ENCODE measurements around the gene TOE1.
"Not testable (repeated sequence)": the region's sequence is repeated elsewhere in the genome, so short reads cannot be mapped to it uniquely, and the experiment has no call there.

Gene TOE1

DNA sequence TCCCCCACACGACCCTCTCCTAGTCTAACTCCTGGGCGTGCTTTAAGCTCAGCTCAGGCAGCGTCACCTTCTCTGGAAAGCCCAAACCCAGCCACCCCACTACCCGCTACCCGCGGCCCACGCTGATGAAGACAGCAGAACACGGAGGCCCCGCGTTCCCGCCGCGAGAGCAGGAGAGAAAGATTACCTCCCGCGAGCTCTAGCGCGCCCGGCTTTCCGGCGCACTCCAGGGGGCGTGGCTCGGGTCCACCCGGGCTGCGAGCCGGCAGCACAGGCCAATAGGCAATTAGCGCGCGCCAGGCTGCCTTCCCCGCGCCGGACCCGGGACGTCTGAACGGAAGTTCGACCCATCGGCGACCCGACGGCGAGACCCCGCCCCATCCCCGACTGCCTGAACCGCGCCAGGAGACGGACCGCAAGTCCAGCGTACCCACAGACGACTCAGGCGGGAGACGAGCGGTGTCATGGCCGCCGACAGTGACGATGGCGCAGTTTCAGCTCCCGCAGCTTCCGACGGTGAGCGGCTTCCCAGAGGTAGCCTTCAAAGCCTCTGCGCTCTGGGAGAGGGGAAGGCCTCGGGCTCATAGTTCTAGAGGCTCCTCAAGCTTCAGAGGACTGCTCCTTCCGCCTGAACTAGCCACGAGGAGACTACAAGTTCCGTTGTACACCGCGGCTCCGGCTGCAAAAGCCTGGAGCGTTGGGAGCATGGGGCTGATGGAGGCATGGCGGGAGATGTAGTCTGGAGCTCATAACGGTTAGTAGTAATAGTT lies at the start of gene TOE1, which contains the start of gene MUTYH:
TOE1 (plus strand) TSS at position 382 of the 770 bp plus-strand sequence; CDS start at position 465, 83 bp downstream.
MUTYH (minus strand) TSS at position 652 of the 770 bp plus-strand sequence. CDS start 5,935 bp downstream, outside the sequence.
- DNase-seq (ENCODE audit: low read depth, low spot score) = peak; percentile 97

DNA sequence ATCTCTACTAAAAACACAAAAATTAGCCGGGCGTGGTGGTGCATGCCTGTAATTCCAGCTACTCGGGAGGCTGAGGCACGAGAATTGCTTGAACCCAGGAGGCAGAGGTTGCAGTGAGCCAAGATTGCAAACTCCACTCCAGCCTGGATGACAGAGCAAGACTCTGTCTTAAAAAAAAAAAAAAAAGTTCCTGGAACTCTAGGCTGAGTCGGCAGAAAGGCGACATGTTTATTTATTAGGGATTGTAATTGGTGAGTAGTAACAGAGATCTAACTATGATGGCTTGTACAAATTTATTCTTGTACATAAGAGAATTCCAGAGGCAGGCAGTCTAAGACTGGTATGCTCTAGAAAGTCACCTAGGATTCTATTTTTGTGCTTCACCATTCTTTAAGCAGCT lies 49.0 kb upstream of the TOE1 start:
- not testable (repeated sequence) for DNase-seq (ENCODE audit: low read depth, low spot score)

DNA sequence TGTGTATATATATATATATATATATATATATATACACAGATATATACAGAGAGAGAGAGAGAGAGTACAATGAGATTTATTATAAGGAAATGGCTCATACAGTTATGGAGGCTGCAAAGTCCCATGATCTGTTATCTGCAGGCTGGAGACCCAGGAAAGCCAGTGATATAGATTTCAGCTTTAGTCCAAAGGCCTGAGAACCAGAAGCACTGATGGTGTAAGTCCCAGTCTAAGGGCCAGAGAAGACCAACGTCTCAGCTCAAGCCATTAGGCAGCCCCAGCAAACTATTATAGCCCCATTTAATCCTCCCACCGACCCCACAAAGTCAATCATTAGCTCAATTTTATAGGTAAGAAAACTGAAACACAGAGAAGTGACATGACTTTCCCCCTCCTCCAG lies 48.3 kb upstream of the TOE1 start:
- no peak for DNase-seq (ENCODE audit: low read depth, low spot score)

DNA sequence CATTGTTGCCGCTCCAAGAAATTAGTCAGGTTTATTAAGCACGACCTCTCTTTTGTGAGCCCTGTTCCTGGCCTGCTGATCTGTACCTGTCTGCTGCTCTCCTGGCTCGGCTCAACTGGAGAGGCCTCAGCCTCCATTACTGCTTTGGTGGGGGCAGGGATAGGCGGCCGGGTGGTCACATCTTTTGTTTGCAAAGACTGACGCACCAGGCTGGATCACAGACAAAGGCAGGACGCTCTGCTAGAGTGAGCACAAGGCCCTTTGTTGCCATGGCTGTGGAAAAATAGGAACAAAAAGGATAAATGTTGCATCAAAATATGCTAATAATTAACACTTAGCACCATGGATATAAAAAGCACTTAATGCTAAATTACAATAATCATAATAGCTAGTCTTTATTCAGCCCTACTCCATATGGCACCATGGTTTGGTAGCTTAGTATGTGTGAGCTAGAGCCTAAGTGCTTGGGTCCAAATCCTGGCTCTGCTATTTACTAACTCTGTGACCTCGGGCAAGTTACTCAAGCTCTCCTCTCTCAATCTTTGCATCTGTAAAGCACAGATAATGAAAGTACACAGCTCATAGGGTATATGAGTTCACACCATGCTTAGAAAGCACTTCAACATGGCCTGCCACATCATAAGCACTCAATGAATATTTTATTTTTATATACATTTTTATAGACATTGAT lies 42.2 kb upstream of the TOE1 start:
- peak; percentile 25 for DNase-seq (ENCODE audit: low read depth, low spot score)

DNA sequence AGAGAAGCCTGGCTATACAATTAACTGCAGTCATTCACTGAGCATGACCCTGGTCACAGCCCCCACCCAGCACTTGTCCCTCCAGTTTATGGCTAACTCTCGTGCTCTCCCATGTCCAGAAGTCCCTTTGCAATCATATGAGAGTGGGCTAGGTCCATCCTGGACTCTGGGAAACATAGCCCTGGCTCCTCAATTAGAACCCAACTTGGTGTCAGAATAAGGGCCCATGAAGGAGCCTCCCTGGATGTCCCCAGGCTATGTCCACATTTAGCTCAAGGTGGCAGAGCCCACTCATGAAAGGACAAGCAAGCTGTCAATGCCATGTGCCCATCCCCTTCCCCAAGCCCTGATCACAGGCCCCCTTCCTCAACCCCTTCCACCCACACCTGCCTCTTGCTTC lies 40.7 kb upstream of the TOE1 start:
- DNase-seq (ENCODE audit: low read depth, low spot score) = no peak

DNA sequence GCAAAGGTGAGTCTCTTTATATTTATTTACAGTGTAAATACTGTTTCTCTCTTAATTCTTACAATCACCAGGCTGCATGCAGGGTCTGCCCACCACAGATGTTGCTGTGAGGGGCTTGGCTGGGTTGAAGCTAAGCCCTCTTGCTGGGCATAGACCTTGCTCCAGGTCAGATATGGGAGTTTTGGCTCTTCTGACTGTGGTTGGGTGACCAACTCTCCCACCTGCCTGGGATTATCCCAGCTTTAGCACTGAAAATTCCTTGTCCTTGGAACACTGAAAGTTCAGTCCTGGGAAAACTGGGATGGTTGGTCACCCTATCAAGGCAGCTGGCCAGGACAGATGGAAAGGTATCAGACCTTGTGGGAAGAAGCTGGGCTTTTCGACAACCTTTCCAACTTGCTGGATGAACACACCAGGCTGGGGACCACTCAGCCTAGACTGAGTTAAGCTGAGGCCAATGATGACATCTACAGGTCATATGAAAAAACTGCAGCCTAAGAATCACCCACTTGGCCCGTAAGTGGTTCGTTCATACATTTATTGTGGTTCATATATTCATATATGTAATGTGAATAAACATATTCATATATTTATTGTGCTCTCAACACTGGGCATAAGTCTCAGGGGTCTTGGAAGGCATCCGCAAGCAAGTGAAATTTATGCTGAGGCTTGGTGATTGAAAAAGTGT lies 39.8 kb upstream of the TOE1 start:
- DNase-seq (ENCODE audit: low read depth, low spot score) = peak; percentile 80

DNA sequence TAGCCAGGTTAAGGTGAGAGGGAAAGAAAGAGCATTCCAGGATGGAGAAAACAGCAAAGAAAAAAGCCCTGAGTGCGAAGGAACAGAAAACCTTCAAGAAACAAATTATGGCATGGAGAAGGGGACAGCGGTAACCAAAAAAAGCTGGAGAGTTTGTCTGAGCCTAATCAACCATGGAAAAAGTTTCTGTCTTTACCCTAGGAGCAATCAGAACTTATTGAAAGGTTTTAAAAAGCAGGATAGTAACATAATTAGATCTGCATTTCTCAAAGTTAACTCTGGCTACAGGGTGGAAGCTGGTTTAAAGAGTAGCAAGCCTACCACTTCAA lies 39.3 kb upstream of the TOE1 start:
- DNase-seq (ENCODE audit: low read depth, low spot score) = no peak

DNA sequence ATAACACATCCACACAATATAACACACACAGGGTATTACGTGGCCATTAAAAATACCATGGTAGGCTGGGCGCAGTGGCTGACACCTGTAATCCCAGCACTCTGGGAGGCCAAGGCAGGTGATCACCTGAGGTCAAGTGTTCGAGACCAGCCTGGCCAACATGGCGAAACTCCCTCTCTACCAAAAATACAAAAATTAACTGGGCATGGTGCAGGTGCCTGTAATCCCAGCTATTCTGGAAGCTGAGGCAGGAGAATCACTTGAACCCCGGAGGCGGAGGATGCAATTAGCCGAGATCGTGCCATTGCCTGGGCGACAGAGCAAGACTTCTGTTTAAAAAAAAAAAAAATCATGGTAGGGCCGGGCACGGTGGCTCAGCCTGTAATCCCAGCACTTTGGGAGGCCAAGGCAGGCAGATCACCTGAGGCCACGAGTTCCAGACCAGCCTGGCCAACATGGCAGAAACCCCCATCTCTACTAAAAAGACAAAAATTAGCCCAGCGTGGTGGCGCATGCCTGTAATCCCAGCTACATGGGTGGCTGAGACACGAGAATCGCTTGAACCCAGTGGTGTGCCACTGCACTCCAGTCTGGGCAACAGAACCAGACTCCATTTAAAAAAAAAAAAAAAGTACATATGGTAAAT lies 37.3 kb upstream of the TOE1 start:
- DNase-seq (ENCODE audit: low read depth, low spot score) = no peak

DNA sequence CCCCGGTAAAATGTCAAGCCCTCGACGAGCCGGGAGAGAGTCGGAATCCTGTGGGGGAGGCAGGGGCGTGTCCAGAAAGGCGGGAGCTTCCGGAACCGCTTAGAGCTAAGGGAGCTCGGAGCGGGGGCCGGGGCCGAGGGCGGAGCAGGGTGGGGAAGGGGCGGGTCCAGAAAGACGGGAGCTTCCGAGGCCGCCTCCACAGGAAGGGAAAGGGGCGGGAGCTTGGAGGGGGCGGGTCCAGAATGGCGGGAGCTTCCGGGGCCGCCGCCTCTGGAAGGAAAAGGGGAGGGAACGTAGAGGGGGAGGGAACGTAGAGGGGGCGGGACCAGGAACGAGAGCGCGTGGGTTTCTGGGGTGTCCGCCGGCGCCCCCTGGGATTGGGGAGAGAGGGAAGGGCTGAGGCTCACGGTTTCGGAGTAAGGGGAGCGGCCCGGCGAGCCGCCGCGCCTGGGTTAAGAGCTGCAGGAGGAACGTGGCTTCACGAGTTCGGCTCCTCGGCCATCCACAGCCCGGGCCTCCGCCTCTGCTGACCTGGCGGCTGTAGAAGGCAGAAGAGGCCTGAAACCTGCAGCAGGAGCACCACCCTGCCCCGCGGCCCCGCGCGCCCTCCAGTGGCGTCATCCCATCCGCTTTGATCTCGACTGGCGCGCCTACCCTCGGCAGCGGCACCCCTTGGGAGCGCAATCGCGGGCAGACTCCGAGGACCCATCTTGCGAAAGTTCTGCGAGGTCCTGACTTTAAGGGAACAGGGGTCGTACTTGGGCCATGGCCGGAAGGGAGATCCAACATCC lies 36.3 kb upstream of the TOE1 start:
- peak; percentile 99 for DNase-seq (ENCODE audit: low read depth, low spot score)

DNA sequence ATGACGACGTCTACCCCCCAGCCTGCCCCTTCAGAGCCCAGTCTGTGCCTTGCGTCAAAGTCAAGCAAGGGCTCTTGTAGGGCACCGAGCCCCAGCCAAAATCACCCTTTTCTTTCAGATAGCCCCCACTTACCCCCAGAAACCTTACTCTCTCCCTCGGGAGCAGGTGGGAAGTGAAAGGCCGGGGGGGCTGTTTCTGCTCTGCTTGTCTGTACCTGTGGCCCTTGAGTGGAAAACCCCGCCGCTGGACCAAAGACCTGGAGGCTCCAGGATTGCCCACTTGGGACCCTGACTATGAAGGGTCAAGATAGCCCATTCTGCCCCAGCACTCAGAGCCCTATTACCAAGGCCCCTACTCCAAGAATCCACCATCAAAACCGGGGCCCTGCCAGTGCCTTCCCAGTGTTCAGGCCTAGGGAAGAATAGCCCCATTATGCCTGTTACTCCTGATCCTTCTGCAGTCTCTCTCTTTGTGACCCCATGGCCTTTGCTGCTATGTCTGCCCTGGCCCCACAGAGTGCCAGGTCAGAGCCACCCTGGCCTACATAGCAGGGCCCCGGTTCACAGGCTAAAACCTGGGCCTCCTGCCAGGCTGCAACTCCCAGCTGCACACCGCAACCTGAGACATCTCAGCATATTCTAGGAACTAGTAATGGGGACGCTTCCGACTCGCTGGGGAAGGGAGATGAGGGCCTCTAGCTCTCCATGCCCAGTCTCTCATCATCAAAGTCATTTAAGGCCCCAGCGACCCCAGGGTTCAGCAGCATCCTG lies 35.5 kb upstream of the TOE1 start:
- DNase-seq (ENCODE audit: low read depth, low spot score) = peak; percentile 14

DNA sequence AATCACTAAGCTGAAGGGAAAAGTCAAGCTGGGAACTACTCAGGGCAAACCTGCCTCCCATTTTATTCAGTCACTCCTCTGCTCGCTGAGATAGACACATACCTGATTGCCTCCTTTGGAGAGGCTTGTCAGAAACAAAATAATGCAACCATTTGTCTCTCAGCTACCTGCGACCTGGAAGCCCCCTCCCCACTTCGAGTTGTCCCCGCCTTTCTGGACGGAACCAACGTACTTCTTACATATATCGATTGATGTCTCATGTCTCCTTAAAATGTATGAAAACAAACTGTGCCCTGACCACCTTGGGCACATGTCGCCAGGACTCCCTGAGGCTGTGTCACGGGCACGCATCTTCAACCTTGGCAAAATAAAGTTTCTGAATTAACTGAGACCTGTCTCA lies 34.7 kb upstream of the TOE1 start:
- DNase-seq (ENCODE audit: low read depth, low spot score) = no peak

DNA sequence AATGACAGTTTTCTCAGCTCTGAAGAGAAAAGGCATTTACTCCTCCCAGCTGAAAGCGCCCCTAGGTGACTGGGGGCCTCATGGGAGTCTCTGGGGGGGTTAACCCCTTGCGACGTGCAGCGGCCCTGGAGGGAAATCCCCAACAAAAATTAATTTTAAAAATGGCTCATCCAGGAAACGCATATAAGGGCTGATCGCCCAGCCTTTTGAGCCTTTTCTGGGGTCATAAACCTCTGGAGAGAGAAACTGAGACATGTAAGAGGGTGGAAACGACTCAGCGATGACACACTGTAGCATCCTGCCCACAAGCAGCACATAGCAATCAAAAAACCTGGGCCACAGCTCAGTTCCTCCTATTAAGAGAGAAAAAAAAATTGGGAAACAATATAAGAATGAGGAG lies 33.7 kb upstream of the TOE1 start:
- no peak for DNase-seq (ENCODE audit: low read depth, low spot score)

DNA sequence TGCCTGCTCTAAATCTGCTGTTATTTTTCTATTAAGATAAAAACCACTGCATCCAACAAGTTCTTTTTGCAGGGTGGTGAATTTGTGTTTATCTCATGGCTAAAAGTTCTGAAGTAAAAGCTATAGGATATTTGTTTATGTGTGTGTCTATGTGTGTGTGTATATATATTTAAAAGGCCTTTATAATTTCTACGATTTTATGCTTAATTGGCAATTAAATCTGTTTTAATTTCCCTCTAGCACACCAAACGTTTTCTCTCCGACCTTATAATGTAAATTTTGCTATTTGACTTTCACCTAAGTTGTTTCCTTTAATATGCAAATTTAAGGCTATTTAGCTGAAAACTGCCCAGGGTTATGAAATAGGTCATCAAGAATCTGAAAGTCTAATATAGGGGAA lies 33.1 kb upstream of the TOE1 start:
- no peak for DNase-seq (ENCODE audit: low read depth, low spot score)

DNA sequence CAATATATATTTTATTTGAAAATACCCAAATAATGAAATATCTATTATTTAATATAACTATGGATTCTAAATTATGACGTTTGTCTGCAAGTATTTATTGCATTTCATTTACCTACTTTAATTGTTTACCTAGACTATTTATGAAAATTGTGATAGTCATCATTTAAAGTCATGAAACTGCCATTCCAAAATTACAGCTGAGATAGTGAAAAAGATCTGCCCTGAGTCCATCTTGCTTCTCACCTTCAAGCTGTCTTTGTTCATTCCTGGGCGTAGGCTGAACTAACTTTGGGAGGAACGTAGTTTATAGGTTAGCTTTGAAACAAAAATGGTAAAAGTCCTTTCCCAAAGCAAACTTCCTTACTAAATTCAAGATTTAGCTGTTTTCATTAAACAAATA lies 25.7 kb upstream of the TOE1 start:
- no peak for DNase-seq (ENCODE audit: low read depth, low spot score)

DNA sequence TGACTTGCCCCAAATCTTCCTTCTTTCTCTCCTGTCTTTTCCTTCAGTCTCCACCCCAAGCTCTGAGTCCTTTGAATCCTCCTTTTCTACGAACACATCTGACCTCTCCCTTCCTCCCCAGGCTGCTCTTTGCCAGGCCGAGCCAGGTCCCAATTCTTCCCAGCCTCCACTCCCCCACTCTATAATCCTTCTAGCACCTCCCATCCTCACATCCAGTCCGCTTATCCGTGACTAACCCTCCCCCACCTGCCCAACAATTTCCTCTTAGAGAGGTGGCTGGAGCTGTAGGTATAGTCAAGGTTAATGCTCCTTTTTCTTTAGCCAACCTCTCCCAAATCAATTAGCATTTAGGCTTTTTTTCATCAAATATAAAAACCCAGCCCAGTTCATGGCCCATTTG lies 22.8 kb upstream of the TOE1 start:
- no peak for DNase-seq (ENCODE audit: low read depth, low spot score)

DNA sequence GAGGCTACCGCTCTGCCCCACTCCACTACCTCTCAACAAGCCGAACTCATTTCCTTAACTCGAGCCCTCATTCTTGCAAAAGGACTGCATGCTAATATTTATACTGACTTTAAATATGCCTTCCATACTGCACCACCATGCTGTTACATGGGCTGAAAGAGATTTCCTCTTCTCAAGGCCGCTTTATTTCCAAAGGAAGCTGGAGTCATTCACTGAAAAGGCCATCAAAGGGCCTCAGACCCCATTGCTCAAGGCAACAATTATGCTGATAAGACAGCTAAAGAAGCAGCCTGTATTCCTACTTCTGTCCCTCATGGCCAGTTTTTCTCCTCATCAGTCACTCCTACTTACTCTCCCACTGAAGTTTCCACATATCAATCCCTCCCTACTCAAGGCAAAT lies 20.2 kb upstream of the TOE1 start:
- DNase-seq (ENCODE audit: low read depth, low spot score) = no peak

DNA sequence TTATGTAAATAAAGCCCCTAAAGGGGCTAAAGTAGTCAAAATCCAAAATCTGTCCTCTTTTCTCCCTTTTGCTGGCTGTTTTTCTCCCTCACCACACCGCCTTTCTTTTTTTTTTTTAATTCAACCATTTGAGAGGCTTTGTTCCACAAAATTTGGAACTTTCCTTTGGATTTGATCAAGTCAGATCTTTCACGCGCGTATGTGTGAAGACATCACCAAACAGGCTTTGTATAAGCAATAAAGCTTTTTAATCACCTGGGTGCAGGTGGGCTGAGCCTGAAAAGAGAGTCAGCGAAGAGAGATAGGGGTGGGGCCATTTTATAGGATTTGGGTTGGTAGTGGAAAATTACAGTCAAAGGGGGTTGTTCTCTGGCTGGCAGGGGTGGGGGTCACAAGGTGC lies 18.5 kb upstream of the TOE1 start:
- no peak for DNase-seq (ENCODE audit: low read depth, low spot score)

DNA sequence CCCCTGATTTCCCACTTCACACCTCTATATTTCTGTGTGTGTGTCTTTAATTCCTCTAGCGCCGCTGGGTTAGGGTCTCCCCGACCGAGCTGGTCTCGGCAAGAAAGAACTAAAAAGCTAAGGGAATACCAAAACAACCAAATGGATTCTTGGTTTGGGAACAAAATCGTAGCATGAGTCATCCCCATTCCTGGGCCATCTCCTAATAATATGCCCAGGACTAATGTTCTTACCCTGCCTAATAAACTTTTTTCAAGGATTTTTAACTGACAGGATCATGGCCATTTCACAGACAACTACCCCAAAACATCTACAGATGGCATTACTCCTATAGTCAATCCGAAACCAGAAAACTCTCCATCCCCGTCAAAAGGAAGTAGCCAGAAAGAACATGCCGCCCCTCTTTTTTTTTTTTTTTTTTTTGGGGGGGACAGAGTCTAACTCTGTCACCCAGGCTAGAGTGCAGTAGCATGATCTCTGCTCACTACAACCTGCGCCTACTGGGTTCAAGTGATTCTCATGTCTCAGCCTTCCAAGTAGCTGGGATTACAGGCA lies 17.4 kb upstream of the TOE1 start:
- no peak for DNase-seq (ENCODE audit: low read depth, low spot score)

DNA sequence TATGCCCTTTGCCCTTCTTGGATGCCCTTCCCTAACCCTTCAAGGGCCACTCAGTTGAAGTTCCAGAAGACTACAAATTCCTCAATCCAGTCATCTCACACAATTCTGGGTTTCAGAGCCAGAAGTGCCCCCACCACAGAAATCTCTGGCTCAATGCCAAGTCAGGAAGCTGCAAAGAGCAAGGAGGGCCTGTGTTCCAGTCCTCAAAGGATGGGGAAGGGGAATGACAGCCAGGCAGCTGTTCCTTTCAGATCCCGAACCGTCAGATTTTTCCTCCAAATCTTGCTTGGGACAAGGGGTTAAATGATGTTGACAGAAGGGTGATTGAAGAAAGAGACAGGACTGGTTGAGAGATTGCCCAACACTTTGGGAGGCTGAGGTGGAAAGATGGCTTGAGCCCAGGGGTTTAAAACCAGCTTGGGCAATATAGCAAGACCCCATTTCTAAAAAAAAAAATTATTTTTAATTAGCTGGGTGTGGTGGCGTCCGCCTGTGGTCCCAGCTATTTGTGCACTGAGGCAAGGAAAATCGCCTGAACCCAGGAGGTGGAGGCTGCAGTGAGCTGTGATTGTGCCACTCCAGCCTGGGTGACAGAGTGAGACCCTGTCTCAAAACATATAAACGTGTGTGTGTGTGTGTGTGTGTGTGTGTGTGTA lies 14.0 kb upstream of the TOE1 start:
- peak; percentile 27 for DNase-seq (ENCODE audit: low read depth, low spot score)
